Prostate gland (tissue), 2 donors: ENCODE measurements around the gene TNS3. TPM values are rescaled to one million over a fixed set of nuclear protein-coding genes. Genes with fewer than 3 reads are reported as not detected.

ENCODE experiments used
- DNase-seq: peaks from one replicate; pipeline ENCODE4 v3.0.0-alpha.2; 2019; ENCODE audit warnings: low spot score
- H3K27ac ChIP-seq, 2 donors: fragments of 200-600 bp; sonication (generic); 2 replicates each; pipeline ENCODE4 v1.5.1; 2017 to 2019
- H3K27me3 ChIP-seq: fragments of 200-600 bp; sonication (generic); replicated peaks from 2 replicates; pipeline ENCODE4 v1.5.1; 2019; ENCODE audit not compliant: insufficient read depth
- H3K36me3 ChIP-seq, 2 donors: fragments of 200-600 bp; sonication (generic); 1 replicate in 1 of 2; 2 replicates in 1 of 2; pipeline versions ENCODE4 v1.5.1 to v1.8.1; 2017 to 2019
- H3K4me1 ChIP-seq: fragments of 200-600 bp; sonication (generic); replicated peaks from 2 replicates; pipeline ENCODE4 v1.5.1; 2019
- H3K4me3 ChIP-seq, 2 donors: fragments of 200-600 bp; sonication (generic); 2 replicates each; pipeline ENCODE4 v1.5.1; 2017 to 2019
- H3K9me3 ChIP-seq: fragments of 200-600 bp; sonication (generic); 2 replicates; pipeline ENCODE4 v1.5.1; 2017
- CTCF ChIP-seq, 4 experiments: fragments of 200-600 bp in 2 of 4; fragments of 450-650 bp in 2 of 4; sonication (generic) in 2 of 4; IDR thresholded peaks; 1 replicate in 3 of 4; 2 replicates in 1 of 4; pipeline ENCODE4 v1.5.1; 2016 to 2019; ENCODE audit warnings: antibody characterized with exemption in 4 of 4, mild to moderate bottlenecking in 2 of 4, moderate library complexity in 2 of 4
- POLR2A ChIP-seq: fragments of 450-650 bp; IDR thresholded peaks from one replicate; pipeline ENCODE4 v1.6.1; 2016; ENCODE audit warnings: antibody characterized with exemption, mild to moderate bottlenecking
- POLR2AphosphoS5 ChIP-seq: sonication (generic); formaldehyde crosslinking; IDR thresholded peaks from one replicate; pipeline ENCODE4 v1.6.1; 2017; ENCODE audit warnings: antibody characterized with exemption
- WGBS: methylation state at CpG from one replicate; pipeline ENCODE4 v1.1.5; 2018; 5-methylcytosine and 5-hydroxymethylcytosine counted together
- intact Hi-C: fragments of 100-400 bp; cut with DNase I; formaldehyde crosslinking; loops from one replicate; pipeline ENCODE4 v1.14.2; 2022
- total RNA-seq, 2 donors: library from RNA; depleted of rRNA; stranded (reverse); fragments of >200 nt; gene quantifications; one replicate each; pipeline ENCODE4 v1.1.0, GENCODE V29; 2016

Gene TNS3
- total RNA-seq, 2 donors from 2014 or later, result 19.5 to 95.8 TPM

- H3K9me3 ChIP-seq, result no peaks in the 10 kb centered on the region
- WGBS, result 98% methylated on average over 5 of the region's 7 CpGs
- no peak overlapping the region for H3K27ac ChIP-seq
Measured at GRCh38 chr7:47484457-47484856, 97.5 kb downstream of the TNS3 start.

DNA sequence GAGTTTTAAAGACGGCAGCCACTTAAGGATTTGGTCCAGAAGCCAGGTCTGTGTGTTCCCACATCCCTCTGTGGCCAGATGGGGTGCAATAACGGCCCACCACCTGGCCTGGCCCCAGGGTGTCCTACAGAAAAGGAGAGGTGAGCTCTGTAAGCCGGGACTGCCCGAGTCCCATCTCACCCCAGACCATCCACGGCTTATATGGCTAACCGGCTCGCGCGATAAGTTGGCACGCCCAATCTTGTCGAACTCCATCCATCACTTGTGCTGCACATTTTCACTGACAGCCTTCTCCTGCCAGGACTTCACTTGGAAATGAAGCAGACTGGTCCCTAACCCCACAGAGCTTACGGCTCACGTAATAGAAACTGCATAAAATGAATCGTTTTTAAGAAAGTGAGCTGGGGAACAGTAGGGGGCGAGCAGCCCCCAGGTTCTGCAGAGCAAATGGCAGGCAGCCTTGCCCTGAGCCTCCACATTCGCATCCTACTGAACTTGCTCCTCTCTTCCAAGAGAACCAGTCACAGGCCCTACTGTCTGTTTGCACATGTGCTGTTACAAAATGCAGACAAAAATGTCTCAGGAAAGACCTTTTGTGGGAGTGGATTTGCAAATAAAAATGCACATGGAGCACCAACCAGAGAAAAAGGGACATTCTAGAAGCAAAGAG, 98.2 kb downstream of the TNS3 start:
- H3K9me3 ChIP-seq, result no peaks in the 10 kb centered on the region
- no peak for TF ChIP-seq CTCF (IDR thresholded peaks at IDR 0.05)
- H3K4me3 ChIP-seq, result no peak overlapping the region
- WGBS, result 87% methylated on average over 16 of the region's 16 CpGs
- DNase-seq, result no peak
- no peaks in the 10 kb centered on the region for H3K36me3 ChIP-seq
- H3K27ac ChIP-seq, result no peak overlapping the region
- intact Hi-C loops, result no loop called here
- no peaks in the 10 kb centered on the region for H3K27me3 ChIP-seq
- H3K4me1 ChIP-seq, result no peaks in the 10 kb centered on the region

More at GRCh38 chr7:47484457-47484856, 97.5 kb downstream of the TNS3 start:
- intact Hi-C loops, result no loop called here
- Histone ChIP-seq H3K4me3 (no peak overlapping the region), H3K36me3 (no peaks in the 10 kb centered on the region), H3K27me3 (no peaks in the 10 kb centered on the region), H3K4me1 (no peaks in the 10 kb centered on the region)
- no peak for DNase-seq
- TF ChIP-seq POLR2AphosphoS5, result no peak
- TF ChIP-seq CTCF (IDR thresholded peaks at IDR 0.05), result no peak
- no peak for TF ChIP-seq POLR2A

GRCh38 chr7:47482013-47482875, 99.7 kb downstream of the TNS3 start:
- H3K4me3 ChIP-seq, result no peak overlapping the region
- 73% methylated on average over 15 of the region's 15 CpGs for WGBS
- H3K36me3 ChIP-seq, result no peaks in the 10 kb centered on the region
- intact Hi-C loops, result no loop called here
- no peak for TF ChIP-seq POLR2A
- TF ChIP-seq CTCF (IDR thresholded peaks at IDR 0.05), result no peak
- H3K27ac ChIP-seq, result no peak overlapping the region
- DNase-seq, result no peak
- no peaks in the 10 kb centered on the region for H3K4me1 ChIP-seq
- no peaks in the 10 kb centered on the region for H3K27me3 ChIP-seq
- H3K9me3 ChIP-seq, result no peaks in the 10 kb centered on the region

DNA sequence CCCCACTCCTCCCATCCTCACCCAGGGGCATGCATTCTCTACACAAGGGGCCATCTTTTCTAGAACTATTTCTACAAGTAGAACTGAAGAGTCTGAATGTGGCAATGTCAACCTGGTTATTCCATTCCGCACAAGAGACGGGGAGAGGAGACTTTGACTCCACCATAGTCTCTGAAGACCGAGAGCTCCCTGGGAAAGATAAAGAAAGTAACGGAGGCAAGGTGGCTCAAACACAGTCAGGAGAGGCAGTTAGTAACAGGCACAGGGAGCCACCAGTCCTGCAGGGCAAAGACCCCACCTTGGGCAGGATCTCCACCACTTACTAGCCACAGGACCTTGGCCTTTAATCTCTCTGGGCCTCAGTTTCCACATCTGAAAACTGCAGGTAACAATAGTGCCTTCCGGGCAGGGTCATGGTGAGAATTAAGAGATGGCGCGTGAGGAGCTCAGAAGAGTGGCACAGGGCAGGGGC, 100.3 kb downstream of the TNS3 start:
- H3K36me3 ChIP-seq, result no peaks in the 10 kb centered on the region
- TF ChIP-seq POLR2AphosphoS5, result no peak
- no peak for TF ChIP-seq CTCF (IDR thresholded peaks at IDR 0.05)
- TF ChIP-seq POLR2A, result no peak
- WGBS, result 96% methylated on average over 7 of the region's 7 CpGs
- intact Hi-C loops, result no loop called here
- no peaks in the 10 kb centered on the region for H3K27me3 ChIP-seq
- no peaks in the 10 kb centered on the region for H3K9me3 ChIP-seq
- no peaks in the 10 kb centered on the region for H3K4me1 ChIP-seq
- H3K27ac ChIP-seq, result no peak overlapping the region
- no peak for DNase-seq
- H3K4me3 ChIP-seq, result no peak overlapping the region
